HG03108 (cell line): Measurements from ENCODE around the gene MAPK9.
"Not testable (repeated sequence)": the region's sequence is repeated elsewhere in the genome, so short reads cannot be mapped to it uniquely, and the experiment has no call there.

ENCODE experiments used
- ATAC-seq: cut with Tn5 transposase; IDR thresholded peaks from one replicate; pipeline ENCODE4 v1.9.1; 2021; ENCODE audit warnings: moderate library complexity; ENCODE audit not compliant: unreplicated experiment

MAPK9 gene

DNA sequence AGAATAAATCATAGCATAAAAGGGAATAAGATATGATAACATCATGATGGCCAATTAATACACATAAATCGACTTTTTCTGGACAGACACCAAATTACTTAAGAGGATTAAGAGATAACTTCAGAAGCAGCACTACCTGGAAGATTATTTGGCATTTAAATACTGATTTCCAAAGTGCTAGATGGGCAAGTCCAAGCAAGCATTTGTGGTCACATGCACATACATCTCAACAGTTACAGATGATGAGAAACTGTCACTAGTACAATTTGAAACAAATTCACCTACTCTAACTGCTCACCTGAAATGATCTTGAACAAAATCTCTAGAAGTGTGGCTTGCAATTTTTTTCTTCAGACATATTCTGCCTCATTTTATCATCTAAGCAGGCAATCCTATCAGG lies 56.0 kb downstream of the MAPK9 start:
- ATAC-seq = no peak

DNA sequence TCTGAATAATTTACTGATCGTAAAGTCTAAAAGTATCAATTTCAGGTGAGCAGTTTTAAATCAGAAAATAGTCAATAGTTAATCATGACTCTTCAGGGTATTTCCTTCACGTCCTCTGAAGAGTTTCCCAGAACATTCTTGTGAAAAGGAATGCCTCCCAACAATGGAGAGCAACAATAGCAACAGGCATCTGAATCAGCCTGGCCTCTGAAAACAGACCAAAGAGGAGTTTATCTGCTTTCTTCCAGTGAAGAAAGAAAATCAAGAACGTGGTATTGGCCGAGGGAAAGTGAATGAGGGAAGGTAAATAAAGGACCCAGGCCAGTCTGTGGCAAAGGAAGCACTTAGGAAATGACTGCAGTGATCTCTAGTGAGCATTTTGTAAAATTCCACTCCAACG lies 56.8 kb downstream of the MAPK9 start:
- ATAC-seq = no peak

DNA sequence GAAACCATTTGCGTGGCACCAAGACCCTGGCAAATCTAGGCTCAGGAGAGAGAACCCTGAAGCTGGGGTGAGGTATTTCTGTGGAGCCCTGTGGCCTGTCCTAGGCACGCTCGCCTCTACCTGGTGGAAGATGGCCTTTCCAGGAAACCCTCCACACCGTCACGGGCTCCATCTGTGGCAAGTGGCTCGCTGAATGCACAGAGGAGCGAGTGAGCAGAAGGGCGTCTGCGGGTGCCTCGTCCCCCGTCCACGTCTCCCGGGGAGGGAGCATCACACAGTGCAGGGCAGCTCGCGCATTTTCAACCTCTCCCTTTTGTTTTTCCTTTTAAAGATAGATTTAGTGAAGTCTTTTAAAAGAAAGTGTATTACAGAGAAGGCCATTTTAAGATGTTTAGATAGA lies 57.6 kb downstream of the MAPK9 start:
- ATAC-seq = no peak

DNA sequence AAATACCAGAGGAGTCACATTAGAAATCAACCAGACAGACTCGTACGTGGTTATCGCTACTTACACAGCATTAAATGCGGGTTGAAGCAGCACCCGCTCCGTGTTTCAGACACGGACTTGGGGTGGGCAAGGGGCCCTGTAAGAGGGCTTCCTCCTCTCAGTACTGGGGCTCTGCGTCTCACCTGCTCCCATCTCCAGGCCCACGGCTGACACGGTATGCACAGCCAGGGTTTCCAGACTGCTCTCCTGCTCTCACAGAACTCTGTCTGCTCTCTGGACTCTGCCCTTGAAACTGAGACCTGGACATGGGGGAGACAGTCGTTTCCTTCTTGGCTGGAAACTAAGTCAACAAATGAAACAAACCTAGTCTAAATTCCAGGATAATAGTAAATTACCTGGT lies 58.2 kb downstream of the MAPK9 start:
- no peak for ATAC-seq

DNA sequence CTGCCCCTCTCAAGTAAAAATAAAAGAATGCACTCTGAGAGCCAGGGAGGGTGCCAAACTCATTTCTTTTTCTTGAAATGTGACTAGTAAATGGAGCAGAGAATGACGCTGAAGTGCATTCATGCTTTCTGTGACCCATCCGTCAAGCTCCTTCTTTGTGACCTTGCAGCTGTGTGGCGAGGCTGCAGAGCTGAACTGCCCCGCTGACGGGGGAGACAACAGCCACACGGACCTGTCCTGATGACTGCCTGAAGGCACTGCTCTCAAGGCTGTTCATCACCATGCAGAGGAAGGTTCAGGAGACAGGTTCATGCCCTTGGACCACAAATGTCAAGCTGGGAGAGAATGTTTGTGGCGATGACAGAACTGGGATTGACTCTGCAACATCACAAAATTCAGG lies 61.9 kb downstream of the MAPK9 start:
- ATAC-seq = no peak

DNA sequence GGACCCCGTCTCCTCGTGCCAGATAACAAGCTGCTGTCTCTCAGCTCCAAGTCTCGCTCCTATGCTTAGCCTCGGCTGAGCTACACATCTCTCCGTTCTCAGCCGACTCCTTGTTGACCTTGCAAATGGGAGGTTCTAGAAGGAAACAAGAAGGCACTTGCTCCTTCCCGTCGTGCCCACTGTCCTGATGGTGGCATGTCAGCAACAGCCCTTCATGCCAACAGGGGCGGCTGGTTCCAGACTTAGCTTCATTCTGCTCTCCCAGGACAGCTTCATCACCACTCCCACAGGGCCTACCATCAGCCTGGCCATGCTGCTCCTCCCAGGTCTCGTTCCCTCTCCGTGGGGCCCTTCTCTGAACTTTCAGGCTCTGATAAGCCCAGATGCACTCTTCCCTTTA lies 69.8 kb downstream of the MAPK9 start:
- no peak for ATAC-seq

DNA sequence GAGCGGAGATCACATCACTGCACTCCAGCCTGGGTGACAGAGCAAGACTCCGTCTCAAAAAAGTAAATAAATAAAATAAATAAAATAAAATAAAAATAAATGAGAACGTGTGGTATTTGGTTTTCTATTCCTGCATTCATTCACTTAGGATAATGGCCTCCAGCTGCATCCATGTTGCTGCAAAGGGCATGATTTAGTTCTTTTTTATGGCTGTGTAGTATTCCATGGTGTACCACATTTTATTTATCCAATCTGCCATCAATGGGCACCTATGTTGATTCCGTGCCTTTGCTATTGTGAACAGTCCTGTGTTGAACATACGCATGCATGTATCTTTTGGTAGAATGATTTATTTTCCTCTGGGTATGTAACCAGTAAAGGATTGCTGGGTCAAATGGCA lies 74.1 kb downstream of the MAPK9 start:
- ATAC-seq = no peak

DNA sequence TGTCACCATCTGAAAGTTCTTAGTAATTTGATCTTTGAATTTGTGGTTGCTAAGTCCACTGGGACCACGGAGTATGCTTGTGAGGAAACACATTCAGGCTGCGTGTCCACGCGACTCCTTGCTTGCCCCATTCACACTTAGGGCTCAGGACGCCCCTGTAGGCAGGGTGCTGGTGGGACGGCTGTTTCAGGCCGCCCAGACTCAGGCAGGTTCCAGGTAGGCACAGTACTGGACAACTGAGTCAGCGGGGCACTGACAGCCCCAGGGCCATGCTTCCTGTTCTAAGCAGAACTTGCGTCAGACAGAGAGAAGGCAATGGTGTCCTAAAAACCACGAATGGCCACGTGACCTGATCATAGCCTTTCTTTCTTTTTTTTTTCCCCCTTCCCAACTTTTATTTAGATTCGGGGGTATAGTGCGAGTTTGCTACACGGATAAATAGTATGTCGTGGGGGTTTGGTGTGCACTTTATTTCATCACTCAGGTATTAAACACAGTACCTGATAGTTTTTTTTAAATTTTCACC lies 75.2 kb downstream of the MAPK9 start:
- no peak for ATAC-seq

DNA sequence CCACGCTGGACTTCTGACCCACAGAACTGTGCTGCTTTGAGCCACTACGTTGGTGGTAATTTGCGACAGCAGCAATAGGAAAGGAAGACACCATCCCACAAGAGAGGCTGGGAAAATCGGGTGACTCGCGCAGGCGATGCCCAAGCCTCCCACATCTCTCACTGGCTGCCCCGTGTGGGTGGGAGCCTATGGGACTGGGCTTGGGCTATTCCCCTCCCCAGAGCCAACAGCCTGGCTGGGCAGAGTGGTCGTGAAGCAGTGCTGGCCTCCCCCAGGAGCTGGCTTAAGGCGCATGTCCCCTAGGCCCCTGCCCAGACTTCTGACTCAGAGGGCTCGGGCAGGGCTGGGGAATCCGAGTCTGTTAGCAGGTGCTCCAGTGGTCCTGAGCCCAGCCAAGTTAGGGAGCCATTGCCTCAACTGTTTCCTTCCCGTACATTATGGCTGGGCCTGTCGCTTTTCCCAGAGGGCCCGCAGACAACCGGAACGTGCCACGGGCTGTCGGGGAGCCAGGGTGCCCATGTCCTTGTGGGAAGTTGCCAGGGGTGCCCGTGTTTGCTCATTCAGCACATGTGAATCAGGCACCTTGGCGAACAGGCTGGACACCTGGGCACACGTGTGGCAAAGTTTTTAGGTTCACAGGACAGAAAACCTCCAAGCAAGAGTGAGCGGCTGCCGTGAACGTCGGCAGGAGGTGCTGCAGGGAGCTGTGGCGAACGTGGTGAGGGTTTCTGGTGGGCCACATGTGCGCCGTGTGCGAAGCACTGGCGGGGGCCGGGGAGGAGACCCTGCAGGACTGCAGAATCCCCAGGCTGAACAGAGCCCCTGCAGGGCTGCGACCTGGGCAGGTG lies 75.9 kb downstream of the MAPK9 start:
- no peak for ATAC-seq

DNA sequence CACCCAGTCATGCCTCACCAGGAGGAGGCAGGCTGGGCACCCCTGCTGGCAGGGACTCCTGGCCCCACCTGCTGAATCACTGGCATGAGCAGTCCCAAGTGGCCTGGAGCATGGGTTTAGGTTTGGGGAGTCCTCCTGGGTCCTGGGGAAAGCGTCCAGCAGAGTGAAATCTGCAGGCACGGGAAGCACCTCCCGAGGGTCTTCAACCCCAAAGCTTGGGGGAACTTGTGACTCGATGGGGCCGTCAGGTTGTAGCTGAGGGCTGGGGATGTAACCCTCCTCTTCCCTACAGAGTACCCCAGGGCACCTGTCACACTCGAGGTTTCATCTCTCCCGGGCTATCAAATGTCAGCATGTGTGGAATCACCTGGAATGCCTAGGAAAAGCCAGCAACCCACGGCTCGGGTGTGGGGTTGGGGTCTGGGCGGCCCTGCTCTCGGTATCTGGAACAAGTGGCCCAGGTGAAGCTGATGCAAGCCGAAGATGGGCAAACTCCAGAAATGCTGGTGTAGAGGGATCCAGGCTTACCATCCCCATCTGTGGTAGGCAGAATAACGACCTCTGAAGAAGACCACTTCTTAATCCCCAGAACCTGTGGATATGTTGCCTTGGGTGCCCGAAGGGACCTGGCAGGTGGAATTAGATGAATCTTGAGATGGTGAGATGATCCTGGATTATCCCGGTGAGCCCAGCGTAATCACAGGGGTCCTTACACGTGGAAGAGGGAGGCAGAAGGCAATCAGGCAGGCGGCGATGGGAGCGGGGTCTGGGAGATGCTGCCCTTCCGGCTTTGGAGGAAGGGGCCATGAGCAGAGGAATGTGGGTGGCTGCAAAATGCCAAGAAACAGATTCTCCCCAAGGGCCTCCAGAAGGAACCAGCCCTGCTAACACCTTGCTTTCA lies 76.8 kb downstream of the MAPK9 start:
- no peak for ATAC-seq

DNA sequence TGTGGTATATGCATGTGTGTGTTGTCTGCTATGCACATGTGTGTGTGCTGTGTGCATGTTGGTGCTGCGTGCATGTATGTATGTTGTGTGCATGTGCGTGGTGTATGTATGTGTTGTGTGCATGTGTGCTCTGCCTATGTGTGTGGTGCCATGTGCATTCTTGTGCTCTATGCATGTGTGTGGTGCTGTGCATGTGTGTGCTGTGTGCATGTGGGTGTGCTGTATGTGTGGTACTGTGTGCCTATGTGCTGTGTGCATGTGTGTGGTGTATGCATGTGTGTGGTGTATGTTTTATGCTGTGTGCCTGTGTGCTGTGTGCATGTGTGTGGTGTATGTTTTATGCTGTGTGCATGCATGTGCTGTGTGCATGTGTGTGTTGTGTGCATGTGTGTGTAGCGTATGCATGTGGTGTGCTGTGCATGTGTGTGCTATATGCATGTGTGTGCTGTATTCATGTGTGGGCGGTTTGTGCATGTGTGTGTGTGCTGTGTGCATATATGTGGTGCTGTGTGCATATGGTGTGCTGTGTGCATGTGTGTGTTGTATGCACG lies 78.2 kb downstream of the MAPK9 start:
- no peak for ATAC-seq

DNA sequence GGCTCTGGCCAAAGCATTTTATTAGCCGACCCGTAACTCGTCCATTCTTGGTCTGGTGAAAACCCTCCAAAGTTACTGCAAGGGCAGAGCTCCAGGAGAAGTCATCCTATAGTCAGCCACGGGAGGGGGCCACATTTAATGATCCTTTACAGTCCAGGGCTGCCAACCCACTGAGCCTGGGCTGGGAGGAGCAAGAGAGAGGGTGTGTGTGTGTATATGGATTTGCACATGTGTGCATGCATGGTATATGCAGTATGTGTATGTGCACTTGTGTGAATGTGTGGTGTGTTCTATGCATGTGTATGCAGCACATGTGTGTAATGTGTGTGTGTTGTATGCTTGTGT lies 78.7 kb downstream of the MAPK9 start:
- no peak for ATAC-seq

DNA sequence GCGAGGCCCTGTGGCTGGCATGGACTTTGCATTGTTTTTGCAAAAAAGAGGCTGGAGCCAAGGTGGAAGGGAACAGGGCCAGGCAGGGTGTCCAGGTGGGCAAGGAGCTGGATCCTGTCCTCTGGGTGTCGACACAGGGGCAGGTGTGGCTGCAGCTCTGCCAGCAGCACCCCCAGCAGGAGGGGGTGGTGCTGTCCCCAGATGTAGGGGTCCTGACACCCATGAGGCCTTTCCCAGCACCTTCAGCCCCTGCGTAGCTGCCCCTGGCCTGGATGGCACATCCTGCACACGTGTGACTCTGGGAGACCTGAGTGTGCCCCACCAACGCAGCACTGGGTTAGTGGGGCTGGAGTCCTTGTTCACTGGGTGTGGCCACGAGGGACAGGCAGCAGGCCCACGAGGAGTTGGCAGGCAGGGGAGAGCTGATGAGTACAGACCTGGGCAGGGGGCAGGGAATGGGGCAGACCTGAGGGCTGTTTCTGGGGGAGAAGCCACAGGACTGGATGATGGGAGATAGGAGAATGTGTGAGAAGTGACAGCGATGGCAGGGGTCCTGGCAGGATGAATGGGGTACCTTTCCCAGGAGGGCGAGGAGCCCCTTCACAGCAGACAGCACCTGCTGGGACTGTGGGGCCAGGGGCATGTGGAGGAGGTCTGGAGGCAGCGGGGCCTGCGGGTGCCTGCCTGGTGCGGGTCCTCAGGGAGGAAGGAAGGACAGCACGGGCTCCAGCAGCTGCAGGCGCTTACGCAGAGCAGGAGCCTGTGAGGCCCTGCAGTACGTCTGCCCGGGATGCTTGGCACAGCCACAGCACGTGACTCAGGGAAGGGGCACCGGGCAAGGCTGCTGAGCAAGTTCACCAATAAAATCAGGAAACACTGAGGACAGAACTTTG lies 79.3 kb downstream of the MAPK9 start:
- ATAC-seq = no peak

DNA sequence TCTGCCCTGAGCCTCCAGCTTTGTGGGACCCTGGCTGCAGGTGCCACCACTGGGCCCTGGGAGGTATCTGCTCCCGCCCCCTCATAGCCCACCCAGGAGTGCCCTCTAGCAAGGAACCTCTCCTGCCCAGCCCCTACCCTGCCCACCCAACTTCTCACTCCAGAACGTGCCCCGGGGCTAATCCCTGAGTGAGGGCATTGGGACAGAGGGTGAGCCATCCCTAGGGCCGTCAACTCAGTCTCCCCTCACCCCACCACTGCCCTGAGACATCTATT lies 80.2 kb downstream of the MAPK9 start:
- ATAC-seq = no peak

DNA sequence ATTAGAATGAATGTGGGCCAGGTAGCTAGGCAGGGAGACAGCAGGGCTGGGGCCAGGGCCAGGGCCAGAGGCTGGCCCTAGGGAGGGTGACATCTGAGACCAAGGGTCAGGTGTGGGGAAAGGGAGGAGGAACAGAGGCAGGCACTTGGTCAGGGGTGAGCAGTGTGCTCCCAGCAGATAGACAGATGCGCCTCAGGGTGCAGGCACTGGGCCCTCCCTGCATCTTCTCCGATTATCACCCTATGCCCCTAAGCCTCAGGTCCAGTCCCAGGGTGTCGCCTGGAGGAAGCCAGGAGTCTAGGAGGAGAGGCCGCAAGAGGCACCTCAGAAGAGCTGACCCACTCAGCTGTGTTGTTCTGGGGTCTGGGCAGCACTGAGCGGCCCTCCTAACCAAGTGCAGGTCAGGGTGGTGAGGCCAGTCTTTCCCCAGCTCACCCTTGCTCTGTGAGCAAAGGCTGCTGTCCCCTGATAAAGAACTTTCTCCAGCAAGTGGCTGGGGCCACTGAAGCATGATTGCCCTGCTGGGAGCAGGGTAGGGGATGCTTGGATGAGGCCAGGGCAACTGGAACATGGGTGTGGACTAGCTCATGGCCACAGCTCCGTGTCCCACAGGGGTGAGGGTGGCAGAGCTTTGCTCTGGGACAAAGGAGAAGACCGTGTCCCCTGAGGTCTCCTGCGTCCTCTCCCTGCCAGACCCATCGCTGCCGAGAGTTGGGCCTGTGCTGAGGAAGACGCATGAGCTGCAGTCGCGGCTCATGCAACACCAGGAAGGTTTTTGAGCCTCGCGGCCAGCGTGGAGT lies 80.7 kb downstream of the MAPK9 start:
- ATAC-seq = no peak

DNA sequence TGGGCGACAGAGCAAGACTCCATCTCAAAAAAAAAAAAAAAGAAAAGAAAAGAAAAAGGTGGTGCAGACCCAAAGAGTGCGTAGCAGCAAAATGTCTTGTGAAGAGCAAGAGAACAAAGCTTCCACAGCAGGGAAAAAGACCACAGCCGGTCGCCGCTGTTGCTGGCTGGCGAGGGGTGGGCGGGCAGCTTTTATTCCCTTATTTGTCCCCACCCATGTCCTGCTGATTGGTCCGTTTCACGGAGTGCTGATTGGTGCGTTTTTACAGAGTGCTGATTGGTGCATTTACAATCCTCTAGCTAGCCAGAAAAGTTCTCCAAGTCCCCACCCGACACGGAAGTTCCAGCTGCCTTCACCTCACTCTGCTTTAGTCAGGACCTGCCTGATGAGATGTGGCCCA lies 81.8 kb downstream of the MAPK9 start:
- not testable (repeated sequence) for ATAC-seq

DNA sequence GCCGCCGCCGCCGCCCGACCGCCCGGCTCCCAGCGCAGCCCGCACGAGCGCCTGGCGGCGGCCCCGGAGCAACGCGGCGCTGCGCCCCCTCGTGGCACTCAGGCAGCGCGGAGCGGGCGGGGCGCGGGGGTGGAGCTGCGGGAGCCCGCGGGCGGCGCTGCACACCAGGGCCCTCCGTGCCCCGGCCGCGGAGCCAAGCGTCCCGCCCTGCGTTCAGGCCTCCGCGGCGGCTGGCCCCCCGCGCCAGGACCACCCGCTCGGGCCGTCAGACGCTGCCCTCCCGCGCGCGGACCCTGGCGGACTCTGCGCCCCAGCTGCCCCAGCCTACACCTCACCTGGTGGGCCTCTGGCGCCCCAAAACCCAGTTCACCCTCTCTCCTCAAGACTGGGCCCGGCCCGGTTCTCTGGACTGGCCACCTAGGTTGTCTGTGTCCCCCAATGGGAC lies 82.7 kb downstream of the MAPK9 start, which contains the start of gene RASGEF1C:
TSS of gene RASGEF1C (minus strand) at position 75 of the 445 bp plus-strand sequence. CDS start 71,159 bp downstream, outside the sequence.
- peak; percentile 78 for ATAC-seq

DNA sequence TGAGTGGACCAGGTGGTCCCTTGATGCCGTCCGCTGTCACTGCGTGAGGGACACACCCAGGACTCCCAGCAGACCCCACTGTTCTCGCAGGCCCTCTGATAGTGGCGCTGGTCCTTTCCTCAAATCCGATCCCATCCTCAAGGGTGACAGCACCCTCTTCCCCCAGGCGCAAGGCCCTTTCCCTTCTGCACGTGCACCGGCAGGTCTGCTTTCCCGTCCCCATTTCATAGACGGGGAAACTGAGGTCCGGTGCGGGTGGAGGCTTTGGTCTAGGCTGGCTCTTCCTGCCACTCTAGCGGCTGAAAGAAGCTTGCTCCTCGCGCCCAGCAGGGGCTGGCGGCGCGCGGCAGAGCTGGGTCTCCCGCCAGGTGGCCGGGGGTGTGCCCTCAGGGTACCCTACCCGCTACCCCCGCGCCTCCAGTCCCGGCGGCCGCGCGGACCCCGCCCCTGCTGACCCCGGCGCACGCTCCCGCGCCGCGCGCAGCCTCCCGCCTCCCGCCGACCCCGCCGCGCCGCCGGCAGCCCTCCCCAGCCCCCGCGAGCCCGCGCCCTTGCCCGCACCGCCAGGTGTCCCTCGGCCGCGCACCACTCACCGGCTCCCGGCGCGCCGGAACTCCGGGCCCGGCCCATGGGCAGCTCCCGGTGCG lies 83.3 kb downstream of the MAPK9 start:
- ATAC-seq = no peak

DNA sequence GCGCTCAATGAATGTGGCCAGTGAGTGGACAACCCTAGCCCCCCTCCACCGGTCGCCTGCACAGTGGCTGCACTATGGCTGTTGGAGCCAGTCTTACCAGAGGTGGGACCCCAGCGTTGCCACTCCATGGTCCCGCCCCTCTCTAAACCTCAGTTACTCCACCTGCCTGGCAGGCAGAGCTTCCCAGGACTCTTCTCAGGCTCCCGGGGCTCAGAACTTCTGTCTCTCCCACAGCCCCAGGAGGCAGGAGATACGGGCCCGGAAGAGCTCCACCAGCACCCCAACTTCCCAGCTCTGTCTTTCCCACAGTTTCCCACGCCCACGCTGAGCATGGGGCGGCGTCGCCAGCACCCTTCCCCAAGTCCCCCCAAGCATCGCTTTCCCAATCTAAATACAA lies 83.8 kb downstream of the MAPK9 start:
- no peak for ATAC-seq
